Esophagus squamous epithelium (tissue), 4 donors: ENCODE measurements around the gene SLC12A8.

Experiments
- CTCF ChIP-seq, 6 experiments: fragments of 450-650 bp in 4 of 6; fragments of 200-600 bp in 2 of 6; sonication (generic) in 2 of 6; IDR thresholded peaks; one replicate each; pipeline ENCODE4 v1.5.1; 2016 to 2019; ENCODE audit warnings: antibody characterized with exemption in 6 of 6, mild to moderate bottlenecking in 4 of 6, moderate library complexity in 4 of 6
- POLR2A ChIP-seq, 4 donors: fragments of 450-650 bp; IDR thresholded peaks; one replicate each; pipeline ENCODE4 v1.6.1; 2017; ENCODE audit warnings: antibody characterized with exemption in 4 of 4, mild to moderate bottlenecking in 4 of 4, moderate library complexity in 3 of 4

GRCh38 chr3:125079675-125080045 lies 132.9 kb downstream of the SLC12A8 start:
- no peak for TF ChIP-seq CTCF (IDR thresholded peaks at IDR 0.05)
- TF ChIP-seq POLR2A (IDR thresholded peaks at IDR 0.05): no peak
